Cerebellar nuclear complex (tissue), 1 donor: ENCODE data around the gene ATG4B.
"Not testable (repeated sequence)": the region's sequence is repeated elsewhere in the genome, so short reads cannot be mapped to it uniquely, and the experiment has no call there.

Experiments
- DNase-seq, 2 experiments: peaks; one replicate each; lab custom pipeline; 2025; lab: John Stamatoyannopoulos, UW

Gene ATG4B

DNA sequence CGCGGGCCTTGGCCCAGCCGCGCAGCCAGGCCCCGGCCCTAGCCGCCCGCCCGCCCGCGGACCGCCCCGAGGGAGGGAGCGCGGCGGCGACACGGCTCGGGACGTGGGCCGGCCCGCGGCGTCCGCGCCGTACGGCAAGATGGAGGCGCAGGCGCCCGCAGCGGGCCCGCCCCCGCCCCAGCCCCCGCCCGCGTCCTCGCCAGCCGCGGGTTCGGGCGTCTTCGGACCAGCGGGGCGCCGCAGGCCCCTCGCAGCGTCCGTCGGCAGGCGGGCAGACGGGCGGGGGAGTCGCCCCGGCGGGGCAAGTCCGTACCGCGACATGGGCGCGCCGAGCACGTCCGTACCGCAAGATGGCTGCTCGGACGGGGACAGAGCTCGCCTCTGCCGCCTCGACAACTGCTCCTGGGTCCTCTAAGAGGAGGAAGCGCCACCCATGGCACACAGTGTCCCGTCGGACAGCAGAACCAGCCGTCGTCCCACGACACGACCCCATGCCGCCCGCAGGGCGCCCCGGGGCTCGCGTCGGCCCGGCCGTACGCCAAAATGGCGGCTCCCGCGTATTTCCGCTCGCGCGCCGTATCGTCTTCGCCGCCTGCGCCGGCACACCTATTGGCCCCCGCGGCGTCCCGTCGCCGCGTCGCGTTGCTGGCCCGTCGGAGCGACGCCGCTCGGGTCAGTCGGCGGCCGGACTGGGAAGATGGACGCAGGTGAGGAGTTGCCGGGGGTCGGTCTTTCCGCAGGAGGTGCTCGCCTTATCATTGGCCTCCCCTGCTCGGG, at the start of gene ATG4B, which contains the start of gene THAP4:
TSS of gene ATG4B (plus strand) at position 676 of the 777 bp plus-strand sequence. CDS start at position 698, 22 bp downstream.
TSS of gene THAP4 (minus strand) at position 141 of the 777 bp plus-strand sequence. CDS start 141 bp downstream, outside the sequence.
- peak in 1 of 2 experiments; percentile 9 for DNase-seq

- DNase-seq = not testable (repeated sequence)
These were observed 47.6 kb upstream of the ATG4B start for GRCh38 chr2:241589863-241590262.

DNA sequence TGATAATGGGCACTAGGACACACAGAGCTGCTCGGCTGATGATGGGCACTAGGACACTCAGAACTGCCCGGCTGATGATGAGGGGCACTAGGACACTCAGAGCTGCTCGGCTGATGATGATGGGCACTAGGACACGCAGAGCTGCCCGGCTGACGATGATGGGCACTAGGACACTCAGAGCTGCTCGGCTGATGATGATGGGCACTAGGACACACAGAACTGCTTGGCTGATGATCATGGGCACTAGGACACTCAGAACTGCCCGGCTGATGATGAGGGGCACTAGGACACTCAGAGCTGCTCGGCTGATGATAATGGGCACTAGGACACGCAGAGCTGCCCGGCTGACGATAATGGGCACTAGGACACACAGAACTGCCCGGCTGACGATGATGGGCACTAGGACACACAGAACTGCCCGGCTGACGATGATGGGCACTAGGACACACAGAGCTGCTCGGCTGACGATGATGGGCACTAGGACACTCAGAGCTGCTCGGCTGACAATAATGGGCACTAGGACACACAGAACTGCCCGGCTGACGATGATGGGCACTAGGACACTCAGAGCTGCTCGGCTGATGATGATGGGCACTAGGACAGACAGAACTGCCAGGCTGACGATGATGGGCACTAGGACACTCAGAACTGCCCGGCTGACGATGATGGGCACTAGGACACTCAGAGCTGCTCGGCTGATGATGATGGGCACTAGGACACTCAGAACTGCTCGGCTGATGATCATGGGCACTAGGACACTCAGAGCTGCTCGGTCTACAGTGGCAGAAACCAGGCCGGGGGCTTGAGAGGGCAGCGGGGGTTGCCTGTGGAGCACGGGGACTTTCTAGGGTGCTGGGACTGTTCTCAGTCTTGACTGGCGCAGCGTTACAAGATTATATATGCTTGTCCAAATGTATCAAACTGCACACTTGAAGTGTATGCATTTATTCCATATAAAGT, 46.7 kb upstream of the ATG4B start:
- not testable (repeated sequence) for DNase-seq

DNA sequence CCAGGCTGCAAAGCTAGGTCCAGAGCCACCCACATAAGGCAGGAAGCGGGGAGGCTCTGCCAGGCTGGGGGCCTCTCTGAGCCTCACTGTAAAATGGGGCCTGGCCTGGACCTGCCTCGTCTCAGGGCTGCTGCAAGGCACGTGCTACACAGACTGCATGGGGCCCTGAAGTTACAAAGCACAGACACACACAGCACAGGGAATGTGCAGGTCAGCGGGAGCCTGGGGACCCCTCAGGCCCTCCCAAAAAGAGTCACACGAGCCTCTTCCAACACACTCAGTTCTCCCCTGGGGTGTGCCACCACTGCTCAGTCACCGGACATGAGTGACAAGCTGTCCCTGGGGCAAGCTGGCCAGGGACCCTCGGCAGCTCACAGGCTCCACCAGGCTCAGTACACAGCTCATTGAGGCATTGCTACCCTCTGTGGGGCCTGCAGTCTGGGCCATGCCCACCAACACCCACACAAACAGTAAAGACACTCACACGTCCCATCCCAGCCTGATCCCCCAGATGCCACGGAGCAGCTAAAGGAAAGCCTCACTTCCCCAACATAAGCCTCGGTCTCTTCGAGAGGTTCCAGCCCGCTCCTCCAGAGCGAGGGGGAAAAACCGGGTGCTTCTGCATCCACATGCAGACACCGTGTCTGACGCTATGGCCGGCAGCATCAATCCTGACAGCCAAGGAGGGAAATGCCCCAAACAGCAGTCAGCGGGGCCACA, 45.2 kb upstream of the ATG4B start:
- no peak for DNase-seq

- DNase-seq = no peak
These were observed 44.2 kb upstream of the ATG4B start for GRCh38 chr2:241593271-241593670.

DNA sequence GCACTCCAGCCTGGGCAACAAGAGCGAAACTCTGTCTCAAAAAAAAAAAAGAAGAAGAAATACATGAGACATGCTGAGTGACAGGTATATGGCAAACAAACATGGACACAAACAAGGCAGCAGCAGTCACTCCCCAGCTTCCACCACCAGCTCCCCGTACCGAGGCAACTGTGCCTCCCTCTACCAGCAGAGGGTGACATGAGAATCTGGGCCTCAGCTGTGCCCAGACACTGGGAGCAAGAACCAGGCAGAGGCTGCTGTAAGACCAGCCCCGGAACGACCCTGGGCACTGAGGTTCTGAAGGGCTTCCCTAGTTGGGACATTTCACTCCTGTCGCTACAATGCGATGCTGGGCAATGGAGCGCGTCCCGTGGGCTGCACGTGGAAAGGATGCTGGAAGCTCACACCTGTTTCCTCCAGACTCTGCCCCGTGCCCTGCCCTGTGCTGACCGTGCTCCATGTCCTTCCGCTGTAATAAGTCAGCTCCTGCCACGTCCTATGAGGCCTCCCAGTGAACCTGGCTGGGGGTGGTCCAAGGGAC, 41.8 kb upstream of the ATG4B start:
- no peak for DNase-seq

GRCh38 chr2:241597561-241597960, 39.9 kb upstream of the ATG4B start:
- DNase-seq = no peak

- DNase-seq = no peak
These were observed 39.4 kb upstream of the ATG4B start for GRCh38 chr2:241598061-241598460.

DNA sequence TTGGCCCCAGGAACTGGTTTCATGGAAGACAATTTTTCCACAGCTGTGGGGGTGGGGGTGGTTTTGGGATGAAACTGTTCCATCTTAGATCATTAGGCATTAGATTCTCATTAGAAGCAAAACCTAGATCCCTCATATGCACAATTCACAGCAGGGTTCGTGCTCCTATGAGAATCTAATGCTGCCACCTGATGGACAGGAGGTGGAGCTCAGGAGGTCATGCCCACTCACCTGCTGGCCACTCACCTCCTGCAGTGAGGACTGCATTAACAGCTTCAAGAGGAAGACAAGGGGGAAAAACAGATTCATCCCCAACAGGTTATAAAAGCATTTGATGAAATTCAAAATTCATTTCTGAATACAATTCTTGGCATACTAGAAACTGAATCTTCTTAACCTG, 39.0 kb upstream of the ATG4B start:
- DNase-seq = peak in 1 of 2 experiments; percentile 31

DNA sequence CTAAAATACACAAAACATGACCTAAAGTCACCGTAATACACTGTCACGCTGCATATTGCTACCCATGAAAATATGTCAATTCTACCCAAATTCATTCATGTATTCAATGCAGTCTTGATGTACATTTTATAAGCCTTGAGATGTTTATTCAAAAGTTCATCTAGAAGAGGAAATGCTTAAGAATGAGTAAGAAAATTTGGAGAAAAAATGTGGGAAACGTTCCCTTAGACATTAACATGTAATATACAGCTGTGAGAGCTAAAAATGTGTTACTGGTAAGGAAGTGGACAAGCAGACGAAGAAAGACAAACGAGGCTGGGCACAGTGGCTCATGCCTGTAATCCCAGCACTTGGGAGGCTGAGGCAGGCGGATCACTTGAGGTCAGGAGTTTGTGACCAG, 37.9 kb upstream of the ATG4B start:
- no peak for DNase-seq

DNA sequence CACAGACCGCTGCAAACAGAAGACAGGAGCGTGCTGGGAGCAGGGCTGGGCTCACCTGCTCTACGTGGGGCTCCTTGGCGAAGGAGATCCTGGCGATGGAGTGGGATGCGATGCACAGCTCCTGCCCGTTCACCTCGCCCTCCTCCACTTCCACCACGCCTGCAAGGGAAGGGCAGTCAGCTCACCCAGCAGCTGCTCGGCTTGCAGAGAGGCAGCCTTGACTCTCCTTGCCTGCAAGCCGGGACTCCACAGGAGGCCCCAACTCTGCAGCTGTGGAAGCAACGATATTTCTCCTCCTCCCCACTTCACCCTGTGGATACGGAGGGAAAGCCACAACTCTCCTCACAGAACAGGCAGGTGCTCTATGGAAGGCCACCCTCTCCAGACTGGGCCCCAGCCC, 35.7 kb upstream of the ATG4B start:
- DNase-seq = no peak

- DNase-seq = no peak
These were observed 34.8 kb upstream of the ATG4B start for GRCh38 chr2:241602720-241603119.

DNA sequence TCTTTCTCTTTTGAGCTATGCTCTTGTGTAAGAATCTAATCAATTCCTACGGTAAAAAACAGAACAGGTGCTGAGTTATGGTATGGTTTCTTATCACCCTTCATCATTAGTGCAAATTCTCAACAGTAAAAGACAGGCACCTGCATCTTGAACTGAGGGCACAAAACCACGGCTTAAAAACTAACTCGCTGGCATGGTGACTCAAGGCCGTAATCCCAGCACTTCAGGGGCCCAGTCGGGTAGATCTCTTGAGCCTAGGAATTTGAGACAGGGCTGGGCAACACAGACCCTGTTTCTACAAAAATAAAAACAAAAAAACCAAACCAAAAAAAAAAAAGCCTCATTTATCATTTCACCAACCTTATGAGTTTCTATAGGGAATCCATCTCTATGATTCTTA, 33.8 kb upstream of the ATG4B start:
- DNase-seq = no peak

DNA sequence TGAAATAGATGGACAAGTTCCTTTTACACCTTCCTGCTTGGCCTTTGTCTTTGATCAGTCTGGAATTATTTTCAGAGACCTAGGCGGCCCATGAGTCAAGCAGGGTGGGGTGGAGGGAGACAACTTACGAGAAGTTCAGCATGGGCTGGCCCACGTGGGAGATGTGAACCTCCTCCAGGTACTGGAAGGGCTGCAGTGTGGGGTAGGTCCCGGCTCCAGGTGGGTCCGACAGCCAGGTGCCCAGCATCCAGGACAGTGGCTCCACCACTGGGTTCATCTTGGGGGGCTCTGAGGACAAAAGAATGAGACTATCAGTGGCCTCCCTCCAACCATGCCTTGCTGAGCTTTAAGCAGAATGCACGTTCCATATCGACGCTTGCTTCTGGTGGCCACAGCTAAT, 31.3 kb upstream of the ATG4B start:
- no peak for DNase-seq

GRCh38 chr2:241607162-241607885, 30.2 kb upstream of the ATG4B start:
- DNase-seq = no peak

DNA sequence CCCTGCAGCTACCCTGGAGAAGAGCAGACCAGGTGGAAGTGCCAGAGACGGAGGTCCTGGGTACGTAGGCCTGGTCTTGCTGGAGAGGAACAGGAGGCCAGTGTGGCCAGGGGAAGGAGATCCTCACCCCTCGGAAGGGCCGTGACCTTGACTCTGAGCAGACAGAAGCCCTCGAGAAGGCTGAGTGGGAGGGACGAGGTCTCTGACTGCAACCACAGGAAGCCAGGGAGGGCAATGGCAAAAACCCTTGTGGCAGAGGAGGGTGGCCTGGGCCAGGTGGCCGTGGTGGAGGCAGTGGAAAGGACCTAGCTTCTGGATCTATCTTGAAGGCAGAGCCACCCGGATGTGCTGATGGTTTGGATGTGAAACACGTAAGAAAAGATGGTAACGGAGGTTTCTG, 28.6 kb upstream of the ATG4B start:
- DNase-seq = no peak

GRCh38 chr2:241609859-241610793, 27.4 kb upstream of the ATG4B start:
- peak in 1 of 2 experiments; percentile 60 for DNase-seq

GRCh38 chr2:241611062-241611461, 26.4 kb upstream of the ATG4B start:
- DNase-seq = no peak

DNA sequence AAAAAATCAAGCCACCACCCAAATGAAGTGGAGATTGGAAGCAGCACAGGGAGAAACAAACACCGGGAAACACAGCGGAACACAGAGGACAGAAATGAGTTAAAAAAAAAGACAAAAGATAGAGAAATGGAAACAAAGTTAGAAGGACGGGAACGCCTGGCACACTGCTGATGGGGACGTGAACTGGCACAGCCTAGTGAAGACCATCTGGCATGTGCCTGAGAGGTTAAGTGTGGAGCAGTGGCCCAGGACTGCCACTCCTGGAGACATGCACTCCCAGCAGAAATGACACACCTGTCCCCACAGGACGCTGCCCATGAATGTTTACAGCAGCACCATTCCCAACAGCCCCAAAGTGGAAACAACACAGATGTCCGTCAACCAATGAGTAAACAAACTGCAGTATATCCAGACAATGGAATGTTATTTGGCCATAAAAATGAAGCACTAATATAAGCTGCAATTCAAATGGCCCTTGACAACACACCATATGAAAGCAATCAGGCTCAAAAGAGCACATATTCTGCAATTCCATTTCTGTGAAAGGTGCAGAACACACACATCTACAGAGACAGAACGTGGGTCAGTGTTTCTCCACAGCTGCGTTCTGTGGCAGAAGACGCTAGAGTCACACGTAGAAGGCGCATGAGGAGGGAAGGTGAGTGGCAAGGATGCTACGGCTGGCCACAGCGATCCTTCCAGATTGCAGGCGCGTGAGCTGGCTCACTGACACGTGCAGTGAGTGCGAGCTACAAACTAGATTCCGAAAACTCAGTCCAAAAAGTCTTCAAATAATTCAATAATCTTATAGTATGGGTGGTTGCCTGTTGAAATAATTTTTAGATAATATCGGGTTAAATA, 25.1 kb upstream of the ATG4B start:
- DNase-seq = no peak
